Cardiac fibroblast (primary cell): Measurements from ENCODE around the gene PICALM.

Source experiments
- DNase-seq, 2 donors: peaks; one replicate each; pipeline versions ENCODE4 v3.0.0 to v3.0.0-alpha.2; 2010; ENCODE audit warnings: low read depth in 2 of 2
- H3K4me3 ChIP-seq, 2 donors: replicated peaks in 1 of 2; 1 replicate in 1 of 2; 2 replicates in 1 of 2; pipeline ENCODE4 v1.5.1; 2011; ENCODE audit warnings: low read depth in 2 of 2, low read length in 2 of 2, mild to moderate bottlenecking in 2 of 2, moderate library complexity in 1 of 2
- CTCF ChIP-seq: IDR thresholded peaks from one replicate; pipeline ENCODE4 v1.5.1; 2011; ENCODE audit warnings: low read depth, mild to moderate bottlenecking, low read length, inconsistent platforms

PICALM gene

GRCh38 chr11:86040919-86041850, 27.7 kb downstream of the PICALM start:
- TF ChIP-seq CTCF, result no peak
- H3K4me3 ChIP-seq, result no peak overlapping the region
- DNase-seq, result peak in 1 of 2 donors; percentile 23

GRCh38 chr11:86039094-86039493, 29.8 kb downstream of the PICALM start:
- TF ChIP-seq CTCF, result no peak
- no peak for DNase-seq
- H3K4me3 ChIP-seq, result no peak overlapping the region

- no peak overlapping the region for H3K4me3 ChIP-seq
- no peak for DNase-seq
- no peak for TF ChIP-seq CTCF
These were observed 31.1 kb downstream of the PICALM start for GRCh38 chr11:86037743-86038142.

- TF ChIP-seq CTCF, result no peak
- DNase-seq, result no peak
- H3K4me3 ChIP-seq, result no peak overlapping the region
These were observed 33.0 kb downstream of the PICALM start for GRCh38 chr11:86035920-86036319.

- DNase-seq, result no peak
- H3K4me3 ChIP-seq, result no peak overlapping the region
- TF ChIP-seq CTCF, result no peak
These were observed 33.7 kb downstream of the PICALM start for GRCh38 chr11:86035164-86035563.

- no peak overlapping the region for H3K4me3 ChIP-seq
- TF ChIP-seq CTCF, result no peak
- no peak for DNase-seq
These were observed 34.2 kb downstream of the PICALM start for GRCh38 chr11:86034710-86035109.

GRCh38 chr11:86021377-86021776, 47.5 kb downstream of the PICALM start:
- TF ChIP-seq CTCF, result no peak
- peak in 1 of 2 donors; percentile 28 for DNase-seq
- no peak overlapping the region for H3K4me3 ChIP-seq
